HEK293 (cell line): Measurements from ENCODE around the gene TOR4A.

Experiments used
- AEBP2 ChIP-seq: fragments of 450-650 bp; formaldehyde crosslinking; IDR thresholded peaks from 2 replicates; pipeline ENCODE4 v1.5.1; 2016; ENCODE audit warnings: missing biosample characterization, missing genetic modification characterization, borderline replicate concordance
- HIC1 ChIP-seq: fragments of 450-650 bp; formaldehyde crosslinking; IDR thresholded peaks from 2 replicates; pipeline ENCODE4 v1.5.1; 2016; ENCODE audit warnings: missing biosample characterization, missing genetic modification characterization
- KLF10 ChIP-seq: fragments of 450-650 bp; IDR thresholded peaks from 2 replicates; pipeline ENCODE4 v1.5.1; 2018; ENCODE audit warnings: missing biosample characterization, mild to moderate bottlenecking, missing genetic modification characterization
- OVOL3 ChIP-seq: fragments of 450-650 bp; formaldehyde crosslinking; IDR thresholded peaks from 2 replicates; pipeline ENCODE4 v1.5.1; 2016; ENCODE audit warnings: missing biosample characterization, missing genetic modification characterization
- PBX3 ChIP-seq: sonication (generic); formaldehyde crosslinking; IDR thresholded peaks from 2 replicates; pipeline ENCODE4 v1.8.1; 2022; ENCODE audit warnings: mild to moderate bottlenecking, moderate library complexity, missing genetic modification reagents
- PRDM4 ChIP-seq: fragments of 450-650 bp; formaldehyde crosslinking; IDR thresholded peaks from 2 replicates; pipeline ENCODE4 v1.5.1; 2017; ENCODE audit warnings: missing biosample characterization, missing genetic modification characterization
- SP3 ChIP-seq: fragments of 450-650 bp; formaldehyde crosslinking; IDR thresholded peaks from 2 replicates; pipeline ENCODE4 v1.5.1; 2016; ENCODE audit warnings: missing biosample characterization, missing genetic modification characterization
- SP7 ChIP-seq: fragments of 450-650 bp; formaldehyde crosslinking; IDR thresholded peaks from 2 replicates; pipeline ENCODE4 v1.5.1; 2016; ENCODE audit warnings: missing biosample characterization, missing genetic modification characterization
- TCF7L2 ChIP-seq: IDR thresholded peaks from 2 replicates; pipeline ENCODE4 v1.6.1; 2011; ENCODE audit warnings: low read depth, mild to moderate bottlenecking, inconsistent platforms, low read length, moderate library complexity, borderline replicate concordance
- WT1 ChIP-seq: fragments of 450-650 bp; formaldehyde crosslinking; IDR thresholded peaks from 2 replicates; pipeline ENCODE4 v1.5.1; 2016; ENCODE audit warnings: missing biosample characterization, missing genetic modification characterization
- ZBTB6 ChIP-seq: fragments of 450-650 bp; formaldehyde crosslinking; IDR thresholded peaks from 2 replicates; pipeline ENCODE4 v1.5.1; 2017; ENCODE audit warnings: missing biosample characterization, missing genetic modification characterization
- ZBTB8A ChIP-seq: fragments of 450-650 bp; formaldehyde crosslinking; IDR thresholded peaks from 2 replicates; pipeline ENCODE4 v1.5.1; 2016; ENCODE audit warnings: missing biosample characterization, missing genetic modification characterization
- ZFP3 ChIP-seq: fragments of 450-650 bp; formaldehyde crosslinking; IDR thresholded peaks from 2 replicates; pipeline ENCODE4 v1.5.1; 2016; ENCODE audit warnings: low read depth, missing biosample characterization, missing genetic modification characterization
- ZFP41 ChIP-seq: fragments of 450-650 bp; formaldehyde crosslinking; IDR thresholded peaks from 2 replicates; pipeline ENCODE4 v1.5.1; 2016; ENCODE audit warnings: missing biosample characterization, missing genetic modification characterization, borderline replicate concordance
- ZFP69B ChIP-seq: fragments of 450-650 bp; formaldehyde crosslinking; IDR thresholded peaks from 2 replicates; pipeline ENCODE4 v1.5.1; 2016; ENCODE audit warnings: missing biosample characterization, missing genetic modification characterization
- ZNF133 ChIP-seq: fragments of 450-650 bp; formaldehyde crosslinking; IDR thresholded peaks from 2 replicates; pipeline ENCODE4 v1.5.1; 2016; ENCODE audit warnings: missing biosample characterization, missing genetic modification characterization
- ZNF138 ChIP-seq: fragments of 450-650 bp; formaldehyde crosslinking; IDR thresholded peaks from 2 replicates; pipeline ENCODE4 v1.5.1; 2016; ENCODE audit warnings: missing biosample characterization, missing genetic modification characterization, borderline replicate concordance
- ZNF221 ChIP-seq: fragments of 450-650 bp; formaldehyde crosslinking; IDR thresholded peaks from 2 replicates; pipeline ENCODE4 v1.5.1; 2017; ENCODE audit warnings: missing biosample characterization, missing genetic modification characterization, borderline replicate concordance
- ZNF274 ChIP-seq, 2 experiments: fragments of 200-500 bp in 1 of 2; fragments of 450-650 bp in 1 of 2; sonication (Bioruptor generic) in 1 of 2; formaldehyde crosslinking in 1 of 2; IDR thresholded peaks; 2 replicates each; pipeline versions ENCODE4 v1.5.1 to v1.6.1; 2014 to 2016; ENCODE audit warnings: borderline replicate concordance in 1 of 2, inconsistent platforms in 1 of 2, low read length in 1 of 2, missing biosample characterization in 1 of 2, missing genetic modification characterization in 1 of 2
- ZNF311 ChIP-seq: fragments of 450-650 bp; formaldehyde crosslinking; IDR thresholded peaks from 2 replicates; pipeline ENCODE4 v1.5.1; 2017; ENCODE audit warnings: missing biosample characterization, missing genetic modification characterization, borderline replicate concordance
- ZNF514 ChIP-seq: fragments of 450-650 bp; formaldehyde crosslinking; IDR thresholded peaks from 2 replicates; pipeline ENCODE4 v1.5.1; 2016; ENCODE audit warnings: missing biosample characterization, missing genetic modification characterization
- ZNF555 ChIP-seq: fragments of 450-650 bp; formaldehyde crosslinking; conservative IDR thresholded peaks from 2 replicates; pipeline ENCODE4 v1.5.1; 2017; ENCODE audit warnings: missing biosample characterization, mild to moderate bottlenecking, missing genetic modification characterization, inconsistent platforms
- ZNF558 ChIP-seq: fragments of 450-650 bp; formaldehyde crosslinking; IDR thresholded peaks from 2 replicates; pipeline ENCODE4 v1.5.1; 2016; ENCODE audit warnings: missing biosample characterization, missing genetic modification characterization
- ZNF596 ChIP-seq: fragments of 450-650 bp; IDR thresholded peaks from 2 replicates; pipeline ENCODE4 v1.5.0; 2018; ENCODE audit warnings: missing biosample characterization, mild to moderate bottlenecking, missing genetic modification characterization, moderate library complexity
- ZNF624 ChIP-seq: fragments of 450-650 bp; formaldehyde crosslinking; IDR thresholded peaks from 2 replicates; pipeline ENCODE4 v1.5.1; 2017; ENCODE audit warnings: missing biosample characterization, missing genetic modification characterization
- ZNF645 ChIP-seq: fragments of 450-650 bp; formaldehyde crosslinking; IDR thresholded peaks from 2 replicates; pipeline ENCODE4; 2016; ENCODE audit warnings: missing biosample characterization, missing genetic modification characterization
- ZNF791 ChIP-seq: fragments of 450-650 bp; formaldehyde crosslinking; IDR thresholded peaks from 2 replicates; pipeline ENCODE4 v1.5.1; 2016; ENCODE audit warnings: missing biosample characterization, missing genetic modification characterization
- ZSCAN18 ChIP-seq: fragments of 450-650 bp; formaldehyde crosslinking; IDR thresholded peaks from 2 replicates; pipeline ENCODE4 v1.5.1; 2016; ENCODE audit warnings: missing biosample characterization, missing genetic modification characterization
- ZSCAN30 ChIP-seq: fragments of 450-650 bp; IDR thresholded peaks from 2 replicates; pipeline ENCODE4 v1.5.1; 2018; ENCODE audit warnings: missing biosample characterization, mild to moderate bottlenecking, missing genetic modification characterization, moderate library complexity

The TOR4A gene

GRCh38 chr9:137300567-137301080 is 23.1 kb downstream of the TOR4A start (continued):
- no peak for TF ChIP-seq ZSCAN18
- TF ChIP-seq ZNF558 (tag by site-specific recombination), result no peak
- no peak for TF ChIP-seq ZNF514 (tag by site-specific recombination)
- no peak for TF ChIP-seq ZNF555 (tag by site-specific recombination)
- TF ChIP-seq PRDM4 (tag by site-specific recombination), result peak; percentile 33; the same call in 1 of the 2 replicates
- TF ChIP-seq ZNF221 (tag by site-specific recombination), result no peak
- TF ChIP-seq WT1 (tag by site-specific recombination), result no peak
- no peak for TF ChIP-seq ZNF133 (tag by site-specific recombination)
- TF ChIP-seq PBX3, result no peak
- no peak for TF ChIP-seq ZNF138 (tag by site-specific recombination)
- no peak for TF ChIP-seq HIC1 (tag by site-specific recombination)
- no peak for TF ChIP-seq ZFP69B (tag by site-specific recombination)
- TF ChIP-seq ZNF624 (tag by site-specific recombination), result no peak
- 0 out of 2 replicates have a peak, but pooled peaks have one; percentile 12 for TF ChIP-seq SP7 (tag by site-specific recombination)
- TF ChIP-seq ZFP3 (tag by site-specific recombination), result no peak
- no peak for TF ChIP-seq ZNF311 (tag by site-specific recombination)
- TF ChIP-seq ZNF645 (tag by site-specific recombination), result 0 out of 2 replicates have a peak, but pooled peaks have one; percentile 62
- TF ChIP-seq AEBP2 (tag by site-specific recombination), result no peak
- no peak for TF ChIP-seq ZBTB6
- TF ChIP-seq ZSCAN30 (tag by site-specific recombination), result no peak
- TF ChIP-seq TCF7L2, result no peak
- TF ChIP-seq ZNF596 (tag by site-specific recombination), result no peak
- no peak for TF ChIP-seq ZNF274 (IDR thresholded peaks at IDR 0.05; ENCODE audit: low read length)
- TF ChIP-seq ZNF274 (tag by site-specific recombination; IDR thresholded peaks at IDR 0.05; ENCODE audit: borderline replicate concordance), result no peak
- no peak for TF ChIP-seq ZBTB8A
- TF ChIP-seq KLF10 (tag by site-specific recombination), result no peak; the same call in 1 of the 2 replicates
- TF ChIP-seq ZNF791, result no peak
- no peak for TF ChIP-seq ZFP41
- no peak for TF ChIP-seq OVOL3
- peak; percentile 42; the same call in 1 of the 2 replicates for TF ChIP-seq SP3 (tag by site-specific recombination)
